Panc1 (cell line): ENCODE results near the gene SCN2B. TPM values are rescaled to one million over a fixed set of nuclear protein-coding genes. Genes with fewer than 3 reads are reported as not detected.

Source experiments
- ATAC-seq: fragments of 200-7000 bp; cut with Tn5 transposase; 2 replicates; pipeline ENCODE4 v1.9.1; 2020; ENCODE audit warnings: mild to moderate bottlenecking, moderate library complexity
- BruUV-seq: library from RNA; stranded (reverse); fragments of 400-500 nt; replicated peaks from 2 replicates; lab custom pipeline; 2021; lab: Mats Ljungman, UMichigan
- CTCF ChIA-PET: fragments of 300-600 bp; sonication (Branson Sonifier 250); formaldehyde crosslinking; loops from one replicate; lab custom pipeline; 2022; ENCODE audit warnings: antibody characterized with exemption; lab: Charles Lee
- POLR2A ChIA-PET: fragments of 300-600 bp; sonication (Branson Sonifier 250); formaldehyde crosslinking; loops from one replicate; lab custom pipeline; 2022; ENCODE audit warnings: antibody characterized with exemption; lab: Charles Lee
- DNase-seq: peaks from one replicate; pipeline ENCODE4 v3.0.0-alpha.2; 2010; ENCODE audit warnings: low read depth, low spot score
- H3K27ac ChIP-seq: 2 replicates; pipeline ENCODE4 v1.5.1; 2011; ENCODE audit warnings: mild to moderate bottlenecking, low read length, inconsistent platforms
- H3K27me3 ChIP-seq: fragments of 200-500 bp; sonication (Bioruptor generic); 2 replicates; pipeline ENCODE4 v1.6.0; 2014; ENCODE audit warnings: low read length, inconsistent platforms; ENCODE audit not compliant: control insufficient read depth, insufficient read depth
- H3K36me3 ChIP-seq: fragments of 200-500 bp; sonication (Bioruptor generic); 2 replicates; pipeline ENCODE4 v1.5.1; 2014; ENCODE audit warnings: inconsistent platforms, mild to moderate bottlenecking, low read length, moderate library complexity; ENCODE audit not compliant: control insufficient read depth, insufficient read depth
- H3K4me1 ChIP-seq: 2 replicates; pipeline ENCODE4 v1.5.1; 2011; ENCODE audit warnings: inconsistent platforms, mild to moderate bottlenecking, low read length, moderate library complexity; ENCODE audit not compliant: control insufficient read depth, insufficient read depth
- H3K4me3 ChIP-seq, 2 experiments: 2 replicates each; pipeline ENCODE4 v1.5.1; 2011 to 2012; ENCODE audit warnings: low read depth in 2 of 2, low read length in 2 of 2, mild to moderate bottlenecking in 2 of 2, inconsistent platforms in 1 of 2, moderate library complexity in 1 of 2
- H3K9me3 ChIP-seq: fragments of 200-500 bp; sonication (Bioruptor generic); 2 replicates; pipeline ENCODE4 v1.5.1; 2014; ENCODE audit warnings: low read depth, mild to moderate bottlenecking, inconsistent platforms, low read length, moderate library complexity; ENCODE audit not compliant: control insufficient read depth, insufficient read depth
- POLR2AphosphoS5 ChIP-seq: IDR thresholded peaks from 2 replicates; pipeline ENCODE4 v1.6.1; 2012; ENCODE audit warnings: mild to moderate bottlenecking, low read depth, low read length, moderate library complexity
- SIN3A ChIP-seq: IDR thresholded peaks from 2 replicates; pipeline ENCODE4 v1.6.1; 2012; ENCODE audit warnings: low read depth, mild to moderate bottlenecking, low read length, moderate library complexity, borderline replicate concordance; ENCODE audit not compliant: insufficient read depth
- TCF7L2 ChIP-seq: IDR thresholded peaks from 2 replicates; pipeline ENCODE4 v1.6.1; 2011; ENCODE audit warnings: mild to moderate bottlenecking, low read depth, low read length, inconsistent platforms
- in situ Hi-C: cut with HindIII; loops from 2 replicates; pipeline ENCODE4 v1.10.0; 2016; ENCODE audit warnings: low sequenced_read_pairs, low pct_unique_long_range_greater_than_20kb
- intact Hi-C: fragments of 100-400 bp; cut with micrococcal nuclease; formaldehyde crosslinking; loops from one replicate; pipeline ENCODE4 v1.10.0; 2022; ENCODE audit not compliant: unreplicated experiment
- total RNA-seq: library from RNA; stranded (reverse); gene quantifications from one replicate; pipeline ENCODE4 v1.2.1, GENCODE V29; 2021; ENCODE audit not compliant: unreplicated experiment
- TF ChIP-seq, protein P1 (sequence below): fragments of 450-650 bp; IDR thresholded peaks from 2 replicates; pipeline ENCODE4 v1.5.1; 2017; ENCODE audit warnings: mild to moderate bottlenecking
- TF ChIP-seq, protein P2 (sequence below), 2 experiments: IDR thresholded peaks; 2 replicates each; pipeline ENCODE4 v1.6.1; 2011 to 2012; ENCODE audit warnings: low read depth in 2 of 2, control low read depth in 1 of 2, low read length in 1 of 2, mild to moderate bottlenecking in 1 of 2, moderate library complexity in 1 of 2; ENCODE audit not compliant: insufficient read depth in 1 of 2

SCN2B gene
- total RNA-seq, 1 experiment from 2014 or later: not detected

GRCh38 chr11:118129471-118130172 is 46.8 kb downstream of the SCN2B start:
- intact Hi-C loops (no loop called here), in situ Hi-C loops (no loop called here)
- H3K36me3 ChIP-seq: no peaks in the 10 kb centered on the region
- ChIA-PET CTCF (interaction anchor here (0.7 kb wide), 2 partner anchors 106 to 320 kb away, joined by 3 to 4 read pairs; no protein-coding TSS in a partner anchor), POLR2A (no interaction called here)
- no TSS peak for BruUV-seq
- peaks cover 2% of the 10 kb centered on the region; the same call in 1 of the 2 replicates for H3K27me3 ChIP-seq
- H3K27ac ChIP-seq: no peak overlapping the region
- no peaks in the 10 kb centered on the region for H3K4me1 ChIP-seq
- no peaks in the 10 kb centered on the region for H3K9me3 ChIP-seq
- no peak for TF ChIP-seq POLR2AphosphoS5
- TF ChIP-seq TCF7L2: no peak
- TF ChIP-seq, protein P1, sequence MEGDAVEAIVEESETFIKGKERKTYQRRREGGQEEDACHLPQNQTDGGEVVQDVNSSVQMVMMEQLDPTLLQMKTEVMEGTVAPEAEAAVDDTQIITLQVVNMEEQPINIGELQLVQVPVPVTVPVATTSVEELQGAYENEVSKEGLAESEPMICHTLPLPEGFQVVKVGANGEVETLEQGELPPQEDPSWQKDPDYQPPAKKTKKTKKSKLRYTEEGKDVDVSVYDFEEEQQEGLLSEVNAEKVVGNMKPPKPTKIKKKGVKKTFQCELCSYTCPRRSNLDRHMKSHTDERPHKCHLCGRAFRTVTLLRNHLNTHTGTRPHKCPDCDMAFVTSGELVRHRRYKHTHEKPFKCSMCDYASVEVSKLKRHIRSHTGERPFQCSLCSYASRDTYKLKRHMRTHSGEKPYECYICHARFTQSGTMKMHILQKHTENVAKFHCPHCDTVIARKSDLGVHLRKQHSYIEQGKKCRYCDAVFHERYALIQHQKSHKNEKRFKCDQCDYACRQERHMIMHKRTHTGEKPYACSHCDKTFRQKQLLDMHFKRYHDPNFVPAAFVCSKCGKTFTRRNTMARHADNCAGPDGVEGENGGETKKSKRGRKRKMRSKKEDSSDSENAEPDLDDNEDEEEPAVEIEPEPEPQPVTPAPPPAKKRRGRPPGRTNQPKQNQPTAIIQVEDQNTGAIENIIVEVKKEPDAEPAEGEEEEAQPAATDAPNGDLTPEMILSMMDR: no peak
- no peak for TF ChIP-seq SIN3A
- TF ChIP-seq, protein P2, sequence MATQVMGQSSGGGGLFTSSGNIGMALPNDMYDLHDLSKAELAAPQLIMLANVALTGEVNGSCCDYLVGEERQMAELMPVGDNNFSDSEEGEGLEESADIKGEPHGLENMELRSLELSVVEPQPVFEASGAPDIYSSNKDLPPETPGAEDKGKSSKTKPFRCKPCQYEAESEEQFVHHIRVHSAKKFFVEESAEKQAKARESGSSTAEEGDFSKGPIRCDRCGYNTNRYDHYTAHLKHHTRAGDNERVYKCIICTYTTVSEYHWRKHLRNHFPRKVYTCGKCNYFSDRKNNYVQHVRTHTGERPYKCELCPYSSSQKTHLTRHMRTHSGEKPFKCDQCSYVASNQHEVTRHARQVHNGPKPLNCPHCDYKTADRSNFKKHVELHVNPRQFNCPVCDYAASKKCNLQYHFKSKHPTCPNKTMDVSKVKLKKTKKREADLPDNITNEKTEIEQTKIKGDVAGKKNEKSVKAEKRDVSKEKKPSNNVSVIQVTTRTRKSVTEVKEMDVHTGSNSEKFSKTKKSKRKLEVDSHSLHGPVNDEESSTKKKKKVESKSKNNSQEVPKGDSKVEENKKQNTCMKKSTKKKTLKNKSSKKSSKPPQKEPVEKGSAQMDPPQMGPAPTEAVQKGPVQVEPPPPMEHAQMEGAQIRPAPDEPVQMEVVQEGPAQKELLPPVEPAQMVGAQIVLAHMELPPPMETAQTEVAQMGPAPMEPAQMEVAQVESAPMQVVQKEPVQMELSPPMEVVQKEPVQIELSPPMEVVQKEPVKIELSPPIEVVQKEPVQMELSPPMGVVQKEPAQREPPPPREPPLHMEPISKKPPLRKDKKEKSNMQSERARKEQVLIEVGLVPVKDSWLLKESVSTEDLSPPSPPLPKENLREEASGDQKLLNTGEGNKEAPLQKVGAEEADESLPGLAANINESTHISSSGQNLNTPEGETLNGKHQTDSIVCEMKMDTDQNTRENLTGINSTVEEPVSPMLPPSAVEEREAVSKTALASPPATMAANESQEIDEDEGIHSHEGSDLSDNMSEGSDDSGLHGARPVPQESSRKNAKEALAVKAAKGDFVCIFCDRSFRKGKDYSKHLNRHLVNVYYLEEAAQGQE (IDR thresholded peaks at IDR 0.05; ENCODE audit: insufficient read depth in 1 of 2, low read depth in 2 of 2, low read length in 1 of 2): no peak
- ATAC-seq: no peak
- DNase-seq: no peak
- no peak overlapping the region for H3K4me3 ChIP-seq

- ATAC-seq: no peak
- POLR2A ChIA-PET: no interaction called here
- no peak for DNase-seq
- Histone ChIP-seq H3K27me3 (peaks cover 2% of the 10 kb centered on the region; the same call in 1 of the 2 replicates), H3K4me1 (no peaks in the 10 kb centered on the region), H3K27ac (no peak overlapping the region), H3K4me3 (no peak overlapping the region), H3K36me3 (no peaks in the 10 kb centered on the region), H3K9me3 (no peaks in the 10 kb centered on the region)
- CTCF ChIA-PET: interaction anchor here (0.6 kb wide), 1 partner anchor 69 kb away, joined by 3 read pairs; no protein-coding TSS in a partner anchor
- BruUV-seq: no TSS peak
- in situ Hi-C loops: no loop called here
- TF ChIP-seq SIN3A: no peak
- TF ChIP-seq POLR2AphosphoS5: no peak
- TF ChIP-seq, protein P2 (IDR thresholded peaks at IDR 0.05; ENCODE audit: insufficient read depth in 1 of 2, low read depth in 2 of 2, low read length in 1 of 2): no peak
- TF ChIP-seq, protein P1: no peak
- no peak for TF ChIP-seq TCF7L2
- intact Hi-C loops: no loop called here
Measured at GRCh38 chr11:118128721-118129470, 47.5 kb downstream of the SCN2B start.
